OCI-LY7 (cell line): ENCODE results near the gene RPL35A.

Experiments used
- EZH2phosphoT487 ChIP-seq: fragments of 200-600 bp; sonication (generic); IDR thresholded peaks from 2 replicates; pipeline ENCODE4 v1.6.1; 2018; ENCODE audit warnings: low read depth, borderline replicate concordance, mild to moderate bottlenecking, mixed run types, antibody characterized with exemption, low read length, moderate library complexity, mixed read lengths
- TF ChIP-seq, protein P1 (sequence below): fragments of 200-600 bp; sonication (generic); conservative IDR thresholded peaks from 2 replicates; pipeline ENCODE4 v1.5.1; 2014; ENCODE audit warnings: mild to moderate bottlenecking, antibody characterized with exemption, low read length, moderate library complexity, mixed read lengths

- TF ChIP-seq, protein P1, sequence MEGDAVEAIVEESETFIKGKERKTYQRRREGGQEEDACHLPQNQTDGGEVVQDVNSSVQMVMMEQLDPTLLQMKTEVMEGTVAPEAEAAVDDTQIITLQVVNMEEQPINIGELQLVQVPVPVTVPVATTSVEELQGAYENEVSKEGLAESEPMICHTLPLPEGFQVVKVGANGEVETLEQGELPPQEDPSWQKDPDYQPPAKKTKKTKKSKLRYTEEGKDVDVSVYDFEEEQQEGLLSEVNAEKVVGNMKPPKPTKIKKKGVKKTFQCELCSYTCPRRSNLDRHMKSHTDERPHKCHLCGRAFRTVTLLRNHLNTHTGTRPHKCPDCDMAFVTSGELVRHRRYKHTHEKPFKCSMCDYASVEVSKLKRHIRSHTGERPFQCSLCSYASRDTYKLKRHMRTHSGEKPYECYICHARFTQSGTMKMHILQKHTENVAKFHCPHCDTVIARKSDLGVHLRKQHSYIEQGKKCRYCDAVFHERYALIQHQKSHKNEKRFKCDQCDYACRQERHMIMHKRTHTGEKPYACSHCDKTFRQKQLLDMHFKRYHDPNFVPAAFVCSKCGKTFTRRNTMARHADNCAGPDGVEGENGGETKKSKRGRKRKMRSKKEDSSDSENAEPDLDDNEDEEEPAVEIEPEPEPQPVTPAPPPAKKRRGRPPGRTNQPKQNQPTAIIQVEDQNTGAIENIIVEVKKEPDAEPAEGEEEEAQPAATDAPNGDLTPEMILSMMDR, result no peak
- no peak for TF ChIP-seq EZH2phosphoT487
Observed at GRCh38 chr3:197952440-197952839, 2.5 kb downstream of the RPL35A start.
